Ishikawa (cell line): ENCODE data around the gene REPS1.

Experiments
- CEBPB ChIP-seq: IDR thresholded peaks from 2 replicates; pipeline ENCODE4 v1.6.1; 2012
- CREB1 ChIP-seq: IDR thresholded peaks from 2 replicates; pipeline ENCODE4 v1.6.1; 2012; ENCODE audit warnings: low read depth
- EGR1 ChIP-seq: IDR thresholded peaks from 2 replicates; pipeline ENCODE4 v1.6.1; 2012
- EP300 ChIP-seq: IDR thresholded peaks from 2 replicates; pipeline ENCODE4 v1.6.1; 2012; ENCODE audit warnings: borderline replicate concordance
- FOXM1 ChIP-seq: IDR thresholded peaks from 2 replicates; pipeline ENCODE4 v1.6.1; 2012; ENCODE audit warnings: low read depth, borderline replicate concordance
- MAX ChIP-seq: IDR thresholded peaks from 2 replicates; pipeline ENCODE4 v1.6.1; 2012
- NFIC ChIP-seq: IDR thresholded peaks from 2 replicates; pipeline ENCODE4 v1.6.1; 2012
- RAD21 ChIP-seq: IDR thresholded peaks from 2 replicates; pipeline ENCODE4 v1.6.1; 2012; ENCODE audit warnings: low read depth
- REST ChIP-seq: IDR thresholded peaks from 2 replicates; pipeline ENCODE4 v1.6.1; 2012; ENCODE audit warnings: low read depth, mild to moderate bottlenecking
- TAF1 ChIP-seq: IDR thresholded peaks from 2 replicates; pipeline ENCODE4 v1.6.1; 2012; ENCODE audit warnings: low read depth, mild to moderate bottlenecking
- TCF12 ChIP-seq: IDR thresholded peaks from 2 replicates; pipeline ENCODE4 v1.6.1; 2012; ENCODE audit warnings: low read depth
- TEAD4 ChIP-seq: IDR thresholded peaks from 2 replicates; pipeline ENCODE4 v1.6.1; 2012
- USF1 ChIP-seq: IDR thresholded peaks from 2 replicates; pipeline ENCODE4 v1.6.1; 2012
- YY1 ChIP-seq: IDR thresholded peaks from 2 replicates; pipeline ENCODE4 v1.6.1; 2012; ENCODE audit warnings: low read depth
- ZBTB7A ChIP-seq: IDR thresholded peaks from 2 replicates; pipeline ENCODE4 v1.6.1; 2012; ENCODE audit warnings: low read depth

REPS1 gene

GRCh38 chr6:138868181-138868580 lies 119.9 kb downstream of the REPS1 start:
- no peak for TF ChIP-seq TAF1
- no peak for TF ChIP-seq EP300
- no peak for TF ChIP-seq TEAD4

- TF ChIP-seq FOXM1, result no peak
- no peak for TF ChIP-seq YY1
- no peak for TF ChIP-seq CREB1
- no peak for TF ChIP-seq NFIC
- TF ChIP-seq USF1, result no peak
- no peak for TF ChIP-seq ZBTB7A
- no peak for TF ChIP-seq REST
- no peak for TF ChIP-seq TCF12
- no peak for TF ChIP-seq TAF1
- TF ChIP-seq MAX, result no peak
- no peak for TF ChIP-seq CEBPB
- no peak for TF ChIP-seq EGR1
- TF ChIP-seq RAD21, result no peak
- no peak for TF ChIP-seq TEAD4
- no peak for TF ChIP-seq EP300
Observed at GRCh38 chr6:138865480-138866109, 122.5 kb downstream of the REPS1 start.

GRCh38 chr6:138864343-138864890 lies 123.6 kb downstream of the REPS1 start:
- TF ChIP-seq REST (no peak), USF1 (no peak), TAF1 (no peak), CREB1 (no peak), CEBPB (no peak), NFIC (no peak), EGR1 (no peak), FOXM1 (no peak), RAD21 (no peak), EP300 (no peak), YY1 (no peak), MAX (no peak)

- TF ChIP-seq ZBTB7A (no peak), FOXM1 (no peak), TAF1 (no peak), EGR1 (no peak), USF1 (no peak)
Observed at GRCh38 chr6:138863321-138863720, 124.7 kb downstream of the REPS1 start.

GRCh38 chr6:138862456-138862855 lies 125.6 kb downstream of the REPS1 start:
- TF ChIP-seq CREB1 (no peak), EP300 (no peak), EGR1 (no peak), REST (no peak), YY1 (no peak), USF1 (no peak), FOXM1 (no peak), NFIC (no peak), TAF1 (no peak), RAD21 (no peak)
